HL-60 (cell line): ENCODE data around the gene ATAD2B.

Source experiments
- POLR2AphosphoS5 ChIP-seq: IDR thresholded peaks from 2 replicates; pipeline ENCODE4 v1.6.1; 2012; ENCODE audit warnings: low read depth
- SPI1 ChIP-seq: IDR thresholded peaks from 2 replicates; pipeline ENCODE4 v1.6.1; 2012; ENCODE audit warnings: low read depth, mild to moderate bottlenecking, borderline replicate concordance
- TF ChIP-seq, protein P1 (sequence below): IDR thresholded peaks from one replicate; pipeline ENCODE4 v1.5.1; 2011; ENCODE audit warnings: low read length, control low read depth, inconsistent platforms; ENCODE audit not compliant: insufficient read depth
- TF ChIP-seq, protein P2 (sequence below): IDR thresholded peaks from 2 replicates; pipeline ENCODE4 v1.6.1; 2012; ENCODE audit warnings: low read depth; ENCODE audit not compliant: insufficient replicate concordance

DNA sequence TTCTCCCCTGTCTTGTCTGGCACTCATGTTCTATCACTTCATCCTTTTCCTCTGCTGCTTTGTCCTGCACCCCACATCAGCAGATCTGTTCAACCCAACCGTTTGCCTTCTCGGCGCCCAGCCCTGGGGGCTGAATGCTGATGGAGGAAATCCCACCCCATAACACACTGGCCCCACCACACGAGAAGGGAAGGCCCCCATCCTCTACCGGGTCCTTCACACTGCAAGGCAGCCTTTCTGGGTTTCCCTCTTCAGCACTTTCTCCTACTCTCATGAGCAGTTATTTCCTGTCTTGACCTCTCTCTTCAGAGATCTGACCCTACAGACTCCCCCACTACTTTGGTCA lies 227.4 kb downstream of the ATAD2B start:
- TF ChIP-seq, protein P1, sequence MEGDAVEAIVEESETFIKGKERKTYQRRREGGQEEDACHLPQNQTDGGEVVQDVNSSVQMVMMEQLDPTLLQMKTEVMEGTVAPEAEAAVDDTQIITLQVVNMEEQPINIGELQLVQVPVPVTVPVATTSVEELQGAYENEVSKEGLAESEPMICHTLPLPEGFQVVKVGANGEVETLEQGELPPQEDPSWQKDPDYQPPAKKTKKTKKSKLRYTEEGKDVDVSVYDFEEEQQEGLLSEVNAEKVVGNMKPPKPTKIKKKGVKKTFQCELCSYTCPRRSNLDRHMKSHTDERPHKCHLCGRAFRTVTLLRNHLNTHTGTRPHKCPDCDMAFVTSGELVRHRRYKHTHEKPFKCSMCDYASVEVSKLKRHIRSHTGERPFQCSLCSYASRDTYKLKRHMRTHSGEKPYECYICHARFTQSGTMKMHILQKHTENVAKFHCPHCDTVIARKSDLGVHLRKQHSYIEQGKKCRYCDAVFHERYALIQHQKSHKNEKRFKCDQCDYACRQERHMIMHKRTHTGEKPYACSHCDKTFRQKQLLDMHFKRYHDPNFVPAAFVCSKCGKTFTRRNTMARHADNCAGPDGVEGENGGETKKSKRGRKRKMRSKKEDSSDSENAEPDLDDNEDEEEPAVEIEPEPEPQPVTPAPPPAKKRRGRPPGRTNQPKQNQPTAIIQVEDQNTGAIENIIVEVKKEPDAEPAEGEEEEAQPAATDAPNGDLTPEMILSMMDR = no peak
- TF ChIP-seq POLR2AphosphoS5 = no peak
- TF ChIP-seq, protein P2, sequence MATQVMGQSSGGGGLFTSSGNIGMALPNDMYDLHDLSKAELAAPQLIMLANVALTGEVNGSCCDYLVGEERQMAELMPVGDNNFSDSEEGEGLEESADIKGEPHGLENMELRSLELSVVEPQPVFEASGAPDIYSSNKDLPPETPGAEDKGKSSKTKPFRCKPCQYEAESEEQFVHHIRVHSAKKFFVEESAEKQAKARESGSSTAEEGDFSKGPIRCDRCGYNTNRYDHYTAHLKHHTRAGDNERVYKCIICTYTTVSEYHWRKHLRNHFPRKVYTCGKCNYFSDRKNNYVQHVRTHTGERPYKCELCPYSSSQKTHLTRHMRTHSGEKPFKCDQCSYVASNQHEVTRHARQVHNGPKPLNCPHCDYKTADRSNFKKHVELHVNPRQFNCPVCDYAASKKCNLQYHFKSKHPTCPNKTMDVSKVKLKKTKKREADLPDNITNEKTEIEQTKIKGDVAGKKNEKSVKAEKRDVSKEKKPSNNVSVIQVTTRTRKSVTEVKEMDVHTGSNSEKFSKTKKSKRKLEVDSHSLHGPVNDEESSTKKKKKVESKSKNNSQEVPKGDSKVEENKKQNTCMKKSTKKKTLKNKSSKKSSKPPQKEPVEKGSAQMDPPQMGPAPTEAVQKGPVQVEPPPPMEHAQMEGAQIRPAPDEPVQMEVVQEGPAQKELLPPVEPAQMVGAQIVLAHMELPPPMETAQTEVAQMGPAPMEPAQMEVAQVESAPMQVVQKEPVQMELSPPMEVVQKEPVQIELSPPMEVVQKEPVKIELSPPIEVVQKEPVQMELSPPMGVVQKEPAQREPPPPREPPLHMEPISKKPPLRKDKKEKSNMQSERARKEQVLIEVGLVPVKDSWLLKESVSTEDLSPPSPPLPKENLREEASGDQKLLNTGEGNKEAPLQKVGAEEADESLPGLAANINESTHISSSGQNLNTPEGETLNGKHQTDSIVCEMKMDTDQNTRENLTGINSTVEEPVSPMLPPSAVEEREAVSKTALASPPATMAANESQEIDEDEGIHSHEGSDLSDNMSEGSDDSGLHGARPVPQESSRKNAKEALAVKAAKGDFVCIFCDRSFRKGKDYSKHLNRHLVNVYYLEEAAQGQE = no peak
- TF ChIP-seq SPI1 = no peak
